IMR-90 (cell line): ENCODE measurements around the gene RUFY1. TPM values are rescaled to one million over a fixed set of nuclear protein-coding genes. Genes with fewer than 3 reads are reported as not detected.
"Not testable (repeated sequence)": the region's sequence is repeated elsewhere in the genome, so short reads cannot be mapped to it uniquely, and the experiment has no call there.

Experiments used
- ATAC-seq: fragments of 200-7000 bp; cut with Tn5 transposase; 2 replicates; pipeline ENCODE4 v1.9.1; 2020; ENCODE audit warnings: low read depth, mild to moderate bottlenecking, moderate library complexity
- BruUV-seq: library from RNA; stranded (reverse); fragments of 400-500 nt; replicated peaks from 2 replicates; lab custom pipeline; 2021; lab: Mats Ljungman, UMichigan
- CTCF ChIA-PET: fragments of 300-600 bp; formaldehyde crosslinking; extraction: SDS; loops from one replicate; lab custom pipeline; 2021; ENCODE audit warnings: antibody characterized with exemption; lab: Yijun Ruan, JAX
- POLR2A ChIA-PET: fragments of 300-600 bp; sonication (Branson Sonifier 250); formaldehyde crosslinking; loops from one replicate; lab custom pipeline; 2022; ENCODE audit warnings: antibody characterized with exemption; ENCODE audit not compliant: unreplicated experiment; lab: Charles Lee
- DNase-seq: peaks from one replicate; pipeline ENCODE4 v3.0.0; 2013
- H2AFZ ChIP-seq: replicated peaks from 2 replicates; pipeline ENCODE3; 2013; ENCODE audit warnings: low read length, mild to moderate bottlenecking; ENCODE audit not compliant: poor library complexity
- H2AK5ac ChIP-seq: 2 replicates; pipeline ENCODE4 v1.6.1; 2013; ENCODE audit warnings: low read depth, low read length, inconsistent platforms
- H2AK9ac ChIP-seq: replicated peaks from 2 replicates; pipeline ENCODE3; 2013; ENCODE audit warnings: mild to moderate bottlenecking, low read depth, low read length, moderate library complexity; ENCODE audit not compliant: poor library complexity
- H2BK120ac ChIP-seq: 2 replicates; pipeline ENCODE4 v1.6.1; 2013; ENCODE audit warnings: low read depth, low read length, inconsistent platforms
- H2BK15ac ChIP-seq: 3 replicates; pipeline ENCODE4 v1.6.1; 2013; ENCODE audit warnings: low read depth, low read length, inconsistent platforms
- H2BK20ac ChIP-seq: 2 replicates; pipeline ENCODE4 v1.6.1; 2013; ENCODE audit warnings: low read depth, mild to moderate bottlenecking, inconsistent platforms, low read length, moderate library complexity
- H2BK5ac ChIP-seq: 2 replicates; pipeline ENCODE4 v1.6.1; 2013; ENCODE audit warnings: mild to moderate bottlenecking, low read depth, low read length, inconsistent platforms; ENCODE audit not compliant: poor library complexity, severe bottlenecking
- H3K14ac ChIP-seq: replicated peaks from 2 replicates; pipeline ENCODE4 v1.6.1; 2013; ENCODE audit warnings: low read depth, low read length, inconsistent platforms
- H3K18ac ChIP-seq: 2 replicates; pipeline ENCODE4 v1.6.1; 2013; ENCODE audit warnings: low read depth, low read length, control low read depth
- H3K23ac ChIP-seq: 2 replicates; pipeline ENCODE4 v1.6.1; 2013; ENCODE audit warnings: low read depth, low read length, inconsistent platforms
- H3K27ac ChIP-seq: 2 replicates; pipeline ENCODE4 v1.5.1; 2013; ENCODE audit warnings: mild to moderate bottlenecking, control low read depth, low read length; ENCODE audit not compliant: insufficient read depth
- H3K27me3 ChIP-seq: 2 replicates; pipeline ENCODE4 v1.6.1; 2013; ENCODE audit warnings: low read length; ENCODE audit not compliant: control insufficient read depth, insufficient read depth
- H3K36me3 ChIP-seq: 2 replicates; pipeline ENCODE4 v1.6.1; 2013; ENCODE audit warnings: low read length, mixed read lengths; ENCODE audit not compliant: control insufficient read depth, insufficient read depth
- H3K4ac ChIP-seq: 2 replicates; pipeline ENCODE4 v1.6.1; 2013; ENCODE audit warnings: low read depth, low read length, inconsistent platforms
- H3K4me1 ChIP-seq: 2 replicates; pipeline ENCODE4 v1.6.1; 2013; ENCODE audit warnings: low read length, mixed read lengths; ENCODE audit not compliant: control insufficient read depth, insufficient read depth
- H3K4me2 ChIP-seq: 2 replicates; pipeline ENCODE4 v1.6.1; 2013; ENCODE audit warnings: low read depth, mild to moderate bottlenecking, control low read depth, low read length, moderate library complexity
- H3K4me3 ChIP-seq: 2 replicates; pipeline ENCODE4 v1.5.1; 2013; ENCODE audit warnings: low read depth, mild to moderate bottlenecking, control low read depth, low read length, moderate library complexity; ENCODE audit not compliant: insufficient read depth
- H3K56ac ChIP-seq: 2 replicates; pipeline ENCODE4 v1.6.1; 2013; ENCODE audit warnings: low read length, inconsistent platforms; ENCODE audit not compliant: insufficient read depth; ENCODE audit errors: extremely low read depth
- H3K79me1 ChIP-seq, 2 experiments: 2 replicates each; pipeline ENCODE4 v1.6.1; 2013; ENCODE audit warnings: low read length in 2 of 2, inconsistent platforms in 1 of 2, low read depth in 1 of 2
- H3K9ac ChIP-seq: 2 replicates; pipeline ENCODE4 v1.6.1; 2013; ENCODE audit warnings: low read depth, low read length, control low read depth
- H3K9me1 ChIP-seq: 2 replicates; pipeline ENCODE4 v1.6.1; 2013; ENCODE audit warnings: low read length, inconsistent platforms; ENCODE audit not compliant: insufficient read depth
- H3K9me3 ChIP-seq: 2 replicates; pipeline ENCODE4 v1.6.1; 2013; ENCODE audit warnings: low read length; ENCODE audit not compliant: control insufficient read depth, insufficient read depth
- H4K20me1 ChIP-seq: 2 replicates; pipeline ENCODE4 v1.6.1; 2013; ENCODE audit warnings: low read length, inconsistent platforms; ENCODE audit not compliant: insufficient read depth
- H4K5ac ChIP-seq: 2 replicates; pipeline ENCODE4 v1.6.1; 2013; ENCODE audit warnings: mild to moderate bottlenecking, low read depth, low read length, control low read depth
- H4K8ac ChIP-seq, 2 experiments: 2 replicates each; pipeline ENCODE4 v1.6.1; 2013; ENCODE audit warnings: low read depth in 2 of 2, low read length in 2 of 2, control low read depth in 1 of 2, inconsistent platforms in 1 of 2
- H4K91ac ChIP-seq: 2 replicates; pipeline ENCODE4 v1.6.1; 2013; ENCODE audit warnings: low read depth, low read length, inconsistent platforms; ENCODE audit not compliant: insufficient read depth
- WGBS, 2 experiments: methylation state at CpG; one replicate each; pipeline versions ENCODE4 v1.1.5 to v1.1.7; 2013; ENCODE audit warnings: missing lambda C conversion rate in 2 of 2; ENCODE audit not compliant: insufficient read length in 1 of 2; ENCODE audit errors: extremely low coverage in 2 of 2; 5-methylcytosine and 5-hydroxymethylcytosine counted together
- dilution Hi-C: fragments of 300-500 bp; cut with HindIII; formaldehyde crosslinking; loops from one replicate; pipeline ENCODE4 v1.14.3; 2018; ENCODE audit warnings: low sequenced_read_pairs; ENCODE audit not compliant: unreplicated experiment
- in situ Hi-C: fragments of 300-500 bp; cut with MboI; formaldehyde crosslinking; loops from 3 replicates; pipeline ENCODE4 v1.14.3; 2019; ENCODE audit warnings: low sequenced_read_pairs, inconsistent platforms, mixed read lengths
- intact Hi-C: fragments of 100-400 bp; cut with micrococcal nuclease; formaldehyde crosslinking; loops from 2 replicates; pipeline ENCODE4 v1.10.0; 2022
- polyA plus RNA-seq, 3 experiments: library from polyadenylated mRNA; depleted of rRNA; stranded (reverse); fragments of >200 nt; gene quantifications; 2 replicates each; pipeline ENCODE4 v1.2.3, GENCODE V29; 2012; ENCODE audit warnings: low replicate concordance in 1 of 3
- total RNA-seq: library from RNA; depleted of rRNA; stranded (reverse); fragments of >200 nt; gene quantifications from 2 replicates; pipeline ENCODE4 v1.2.3, GENCODE V29; 2012

Gene RUFY1
- total and polyA plus RNA-seq, 2 of the 4 experiments (the other 2 are of a cell fraction): 19.5 to 21.8 TPM

- H2BK120ac ChIP-seq, H2BK20ac ChIP-seq, H3K4ac ChIP-seq, dilution Hi-C loops, H2BK15ac ChIP-seq, H2BK5ac ChIP-seq, CTCF ChIA-PET, H4K8ac ChIP-seq, H3K36me3 ChIP-seq, H2AFZ ChIP-seq, BruUV-seq, intact Hi-C loops, H3K9ac ChIP-seq, H4K5ac ChIP-seq, H3K56ac ChIP-seq, H3K4me1 ChIP-seq, H3K27ac ChIP-seq, H2AK5ac ChIP-seq, H3K9me1 ChIP-seq, DNase-seq, H3K14ac ChIP-seq, H3K27me3 ChIP-seq, H4K20me1 ChIP-seq, ATAC-seq, H3K9me3 ChIP-seq, H3K18ac ChIP-seq, in situ Hi-C loops, H3K23ac ChIP-seq, H3K79me1 ChIP-seq, H4K91ac ChIP-seq: not testable (repeated sequence)
- Histone ChIP-seq H2AK9ac (peak overlapping the region; percentile 65), H3K4me3 (peak overlapping the region; percentile 23; the same call in 1 of the 2 replicates), H3K4me2 (peak overlapping the region; percentile 69; the same call in 1 of the 2 replicates)
- POLR2A ChIA-PET: interaction anchor here (0.6 to 1.1 kb wide), 2 partner anchors 10 to 15 kb away, joined by 3 read pairs; no protein-coding TSS in a partner anchor
- WGBS, 2 experiments: 87% methylated on average over 5 of the region's 38 CpGs; no CpG with 5 or more reads in 1 of the 2 experiments
Observed at GRCh38 chr5:179633501-179634369, 83.4 kb downstream of the RUFY1 start.

- in situ Hi-C loops, H3K9ac ChIP-seq, H3K79me1 ChIP-seq, intact Hi-C loops, H3K56ac ChIP-seq, H3K9me3 ChIP-seq, H2AK5ac ChIP-seq, H2BK5ac ChIP-seq, H4K20me1 ChIP-seq, BruUV-seq, CTCF ChIA-PET, H4K91ac ChIP-seq, POLR2A ChIA-PET, H2BK20ac ChIP-seq, H3K36me3 ChIP-seq, H2AFZ ChIP-seq, H4K8ac ChIP-seq, H3K4ac ChIP-seq, H4K5ac ChIP-seq, H3K4me2 ChIP-seq, DNase-seq, H2BK120ac ChIP-seq, H3K4me1 ChIP-seq, H3K14ac ChIP-seq, H3K18ac ChIP-seq, H3K23ac ChIP-seq, dilution Hi-C loops, H2AK9ac ChIP-seq, H3K9me1 ChIP-seq, H2BK15ac ChIP-seq, H3K27me3 ChIP-seq, H3K27ac ChIP-seq, H3K4me3 ChIP-seq: not testable (repeated sequence)
- ATAC-seq: peak; percentile 98
- WGBS, 2 experiments: no CpG with 5 or more reads among the region's 49 CpGs
Observed at GRCh38 chr5:179634370-179635172, 84.2 kb downstream of the RUFY1 start.
